Progenitor cell of endocrine pancreas (in vitro differentiated cells): ENCODE data around the gene SPAST. TPM values are rescaled to one million over a fixed set of nuclear protein-coding genes. Genes with fewer than 3 reads are reported as not detected.
"Not testable (repeated sequence)": the region's sequence is repeated elsewhere in the genome, so short reads cannot be mapped to it uniquely, and the experiment has no call there.

Experiments
- DNase-seq: peaks from one replicate; pipeline ENCODE4 v3.0.0; 2021; ENCODE audit warnings: low spot score; ENCODE audit not compliant: unreplicated experiment
- H3K27ac Mint-ChIP-seq: 2 replicates; pipeline ENCODE4 v1.8.0; 2021; ENCODE audit warnings: mild to moderate bottlenecking, moderate library complexity, mixed read lengths
- H3K27me3 Mint-ChIP-seq: 2 replicates; pipeline ENCODE4 v1.8.0; 2021; ENCODE audit warnings: mixed read lengths
- H3K36me3 Mint-ChIP-seq: 2 replicates; pipeline ENCODE4 v1.8.0; 2022; ENCODE audit warnings: mixed read lengths; ENCODE audit not compliant: insufficient read depth
- H3K4me1 Mint-ChIP-seq: 2 replicates; pipeline ENCODE4 v1.8.0; 2021; ENCODE audit warnings: low read depth, mixed read lengths
- H3K4me3 Mint-ChIP-seq: 2 replicates; pipeline ENCODE4 v1.8.0; 2021; ENCODE audit warnings: low read depth, mild to moderate bottlenecking, moderate library complexity, mixed read lengths
- H3K9me3 Mint-ChIP-seq: 2 replicates; pipeline ENCODE4 v1.8.0; 2021; ENCODE audit warnings: low read depth, mixed read lengths
- CTCF ChIP-seq: fragments of 200-600 bp; sonication (generic); IDR thresholded peaks from one replicate; pipeline ENCODE4 v1.5.0; 2021; ENCODE audit warnings: antibody characterized with exemption, mild to moderate bottlenecking; ENCODE audit not compliant: unreplicated experiment
- total RNA-seq: library from RNA; stranded (reverse); gene quantifications from 2 replicates; pipeline ENCODE4 v1.2.1, GENCODE V29; 2021

Gene SPAST
- total RNA-seq, 1 donor from 2014 or later = 36.8 TPM

DNA sequence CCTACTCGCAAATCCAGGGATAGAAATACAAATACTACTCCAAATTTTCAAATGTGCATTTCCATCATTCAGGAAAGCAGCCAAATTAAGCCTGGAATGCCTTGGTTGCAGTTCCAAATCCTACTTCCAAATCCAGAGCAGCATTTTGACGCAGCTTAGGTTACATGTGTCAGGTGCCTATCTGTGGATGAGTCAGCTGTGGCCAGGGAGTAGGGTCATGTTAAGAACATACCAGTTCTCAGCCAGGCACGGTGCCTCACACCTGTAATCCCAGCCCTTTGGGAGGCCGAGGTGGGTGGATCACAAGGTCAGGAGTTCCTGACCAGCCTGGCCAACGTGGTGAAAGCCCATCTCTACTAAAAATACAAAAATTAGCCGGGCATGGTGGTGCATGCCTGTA lies 119.3 kb downstream of the SPAST start:
- no peaks in the 10 kb centered on the region for H3K27me3 Mint-ChIP-seq
- H3K4me3 Mint-ChIP-seq = no peak overlapping the region
- peaks cover 13% of the 10 kb centered on the region for H3K36me3 Mint-ChIP-seq
- no peak for TF ChIP-seq CTCF
- H3K27ac Mint-ChIP-seq = no peak overlapping the region
- H3K4me1 Mint-ChIP-seq = no peaks in the 10 kb centered on the region
- no peaks in the 10 kb centered on the region for H3K9me3 Mint-ChIP-seq
- DNase-seq = no peak

- H3K27ac Mint-ChIP-seq = no peak overlapping the region
- no peak for DNase-seq
- H3K36me3 Mint-ChIP-seq = peaks cover 15% of the 10 kb centered on the region
- no peaks in the 10 kb centered on the region for H3K27me3 Mint-ChIP-seq
- no peaks in the 10 kb centered on the region for H3K9me3 Mint-ChIP-seq
- TF ChIP-seq CTCF = no peak
- no peak overlapping the region for H3K4me3 Mint-ChIP-seq
- H3K4me1 Mint-ChIP-seq = no peaks in the 10 kb centered on the region
These were observed 125.7 kb downstream of the SPAST start for GRCh38 chr2:32189011-32189410.

GRCh38 chr2:32192418-32192817 lies 129.1 kb downstream of the SPAST start:
- TF ChIP-seq CTCF = no peak
- H3K27ac Mint-ChIP-seq = no peak overlapping the region
- H3K4me1 Mint-ChIP-seq = no peaks in the 10 kb centered on the region
- no peak overlapping the region for H3K4me3 Mint-ChIP-seq
- no peak for DNase-seq
- peaks cover 7% of the 10 kb centered on the region for H3K36me3 Mint-ChIP-seq
- no peaks in the 10 kb centered on the region for H3K9me3 Mint-ChIP-seq
- H3K27me3 Mint-ChIP-seq = no peaks in the 10 kb centered on the region

GRCh38 chr2:32200814-32201213 lies 137.5 kb downstream of the SPAST start:
- H3K27ac Mint-ChIP-seq = peak overlapping the region; percentile 7

GRCh38 chr2:32203428-32203827 lies 140.1 kb downstream of the SPAST start:
- H3K27ac Mint-ChIP-seq, H3K4me1 Mint-ChIP-seq, H3K9me3 Mint-ChIP-seq, DNase-seq, H3K4me3 Mint-ChIP-seq, H3K27me3 Mint-ChIP-seq: not testable (repeated sequence)
- peaks cover 21% of the 10 kb centered on the region for H3K36me3 Mint-ChIP-seq

More at GRCh38 chr2:32200814-32201213, 137.5 kb downstream of the SPAST start:
- Mint-ChIP-seq H3K4me3 (no peak overlapping the region), H3K9me3 (no peaks in the 10 kb centered on the region), H3K4me1 (no peaks in the 10 kb centered on the region), H3K36me3 (peaks cover 25% of the 10 kb centered on the region), H3K27me3 (no peaks in the 10 kb centered on the region)
- TF ChIP-seq CTCF = no peak
- DNase-seq = no peak

Other genes with a start within 250 kb of the SPAST start
- gene MEMO1, start 52.5 kb upstream of the SPAST start, total RNA-seq = 52.3 and 55.6 TPM in 2 replicates
- 99.2 and 101 TPM in 2 replicates for gene DPY30, start 23.8 kb upstream of the SPAST start, total RNA-seq
- gene SLC30A6, start 102.3 kb downstream of the SPAST start, total RNA-seq = 31.1 and 33.1 TPM in 2 replicates
- not detected in 2 replicates for gene NLRC4, start 201.3 kb downstream of the SPAST start, total RNA-seq
- gene YIPF4, start 214.3 kb downstream of the SPAST start, total RNA-seq = 36.1 and 39.9 TPM in 2 replicates